ENCODE measurements around the gene CCNJL.

The CCNJL gene

GRCh38 chr5:160333721-160334120, 21.4 kb upstream of the CCNJL start:
- no peak overlapping the region for H3K4me3 ChIP-seq (ENCODE audit: control insufficient read depth, low read depth, low read length)
- DNase-seq (ENCODE audit: low read depth) = peak; percentile 65
- TF ChIP-seq CTCF (conservative IDR thresholded peaks at IDR 0.05; ENCODE audit: control insufficient read depth, insufficient read depth, low read depth, low read length) = no peak

- H3K4me3 ChIP-seq (ENCODE audit: control insufficient read depth, low read depth, low read length) = no peak overlapping the region
- no peak for TF ChIP-seq CTCF (conservative IDR thresholded peaks at IDR 0.05; ENCODE audit: control insufficient read depth, insufficient read depth, low read depth, low read length)
- no peak for DNase-seq (ENCODE audit: low read depth)
Observed at GRCh38 chr5:160330212-160330611, 17.8 kb upstream of the CCNJL start.

GRCh38 chr5:160327818-160328217, 15.5 kb upstream of the CCNJL start:
- no peak for TF ChIP-seq CTCF (conservative IDR thresholded peaks at IDR 0.05; ENCODE audit: control insufficient read depth, insufficient read depth, low read depth, low read length)
- no peak for DNase-seq (ENCODE audit: low read depth)
- no peak overlapping the region for H3K4me3 ChIP-seq (ENCODE audit: control insufficient read depth, low read depth, low read length)

GRCh38 chr5:160326981-160327380, 14.6 kb upstream of the CCNJL start:
- H3K4me3 ChIP-seq (ENCODE audit: control insufficient read depth, low read depth, low read length) = no peak overlapping the region
- TF ChIP-seq CTCF (conservative IDR thresholded peaks at IDR 0.05; ENCODE audit: control insufficient read depth, insufficient read depth, low read depth, low read length) = no peak
- DNase-seq (ENCODE audit: low read depth) = no peak

- no peak for DNase-seq (ENCODE audit: low read depth)
- TF ChIP-seq CTCF (conservative IDR thresholded peaks at IDR 0.05; ENCODE audit: control insufficient read depth, insufficient read depth, low read depth, low read length) = no peak
- no peak overlapping the region for H3K4me3 ChIP-seq (ENCODE audit: control insufficient read depth, low read depth, low read length)
Observed at GRCh38 chr5:160325716-160326115, 13.4 kb upstream of the CCNJL start.

- TF ChIP-seq CTCF (conservative IDR thresholded peaks at IDR 0.05; ENCODE audit: control insufficient read depth, insufficient read depth, low read depth, low read length) = no peak
- DNase-seq (ENCODE audit: low read depth) = no peak
Observed at GRCh38 chr5:160324886-160325285, 12.5 kb upstream of the CCNJL start.

GRCh38 chr5:160318409-160318808, 6.0 kb upstream of the CCNJL start:
- no peak for TF ChIP-seq CTCF (conservative IDR thresholded peaks at IDR 0.05; ENCODE audit: control insufficient read depth, insufficient read depth, low read depth, low read length)
- no peak overlapping the region for H3K4me3 ChIP-seq (ENCODE audit: control insufficient read depth, low read depth, low read length)
- DNase-seq (ENCODE audit: low read depth) = no peak

More at GRCh38 chr5:160324886-160325285, 12.5 kb upstream of the CCNJL start:
- no peak overlapping the region for H3K4me3 ChIP-seq (ENCODE audit: control insufficient read depth, low read depth, low read length)
